HG02885 (cell line): Measurements from ENCODE around the gene TSKU.

Experiments
- ATAC-seq: cut with Tn5 transposase; IDR thresholded peaks from one replicate; pipeline ENCODE4 v1.9.1; 2021; ENCODE audit warnings: mild to moderate bottlenecking; ENCODE audit not compliant: unreplicated experiment, poor library complexity

TSKU gene

DNA sequence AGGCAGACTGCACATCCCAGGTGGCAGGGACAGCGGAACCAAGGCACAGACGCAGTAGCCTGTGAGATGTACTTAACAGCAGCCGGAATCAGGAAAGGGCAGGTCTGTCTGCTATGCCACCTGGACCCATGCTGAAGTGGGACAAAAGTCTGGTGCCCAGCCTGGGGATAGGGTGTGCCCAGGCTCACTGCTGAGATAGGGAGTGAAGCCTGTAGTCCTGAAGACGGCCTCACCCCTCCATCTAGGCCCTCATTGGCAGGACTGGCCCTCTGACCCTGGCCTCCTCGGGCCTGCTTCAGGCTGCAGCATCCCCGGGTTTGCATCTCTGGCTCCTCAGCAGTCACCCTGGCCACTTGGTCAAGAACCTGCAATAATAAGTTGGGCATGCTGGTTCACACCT, 32.4 kb upstream of the TSKU start:
- ATAC-seq: no peak

DNA sequence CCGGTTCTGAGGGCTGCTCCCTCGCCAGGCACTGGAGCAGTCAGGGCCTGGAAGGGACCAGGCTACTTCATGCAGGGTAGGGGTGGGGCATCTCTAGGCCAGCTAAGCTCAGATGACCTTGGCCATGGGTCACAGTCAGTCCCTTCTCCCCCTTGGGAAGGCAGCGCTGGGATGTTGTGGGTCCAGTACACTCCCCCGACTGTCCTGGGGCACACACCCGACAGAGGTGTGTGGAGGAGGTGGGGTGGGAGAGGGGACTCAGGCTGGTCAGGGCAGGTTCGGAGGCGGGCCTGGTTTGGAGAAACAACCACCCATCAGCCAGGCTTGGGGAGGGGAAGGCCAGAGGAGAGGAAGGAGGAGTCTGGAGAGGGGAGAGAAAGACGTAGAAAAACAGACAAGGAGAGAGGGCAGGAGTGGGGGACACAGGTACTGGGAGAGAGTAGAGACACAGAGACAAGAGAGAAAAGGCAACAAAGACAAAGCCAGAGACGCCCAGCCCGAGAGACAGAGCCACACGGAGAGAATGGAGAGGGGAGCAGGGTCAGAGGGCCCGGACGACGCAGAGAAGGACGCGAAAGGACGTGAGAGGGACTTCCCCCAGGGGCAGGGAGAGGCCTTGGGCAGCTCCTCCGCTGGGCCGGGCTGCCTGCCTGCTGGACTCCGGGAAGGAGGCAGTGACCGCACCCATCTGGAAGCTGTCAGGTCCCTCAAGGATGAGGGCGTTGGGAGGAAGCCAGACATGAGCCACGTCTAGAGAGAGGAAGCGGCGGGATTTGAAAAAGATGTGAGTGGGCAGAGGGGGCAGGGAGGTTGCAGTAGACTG, 30.6 kb upstream of the TSKU start:
- ATAC-seq: no peak

DNA sequence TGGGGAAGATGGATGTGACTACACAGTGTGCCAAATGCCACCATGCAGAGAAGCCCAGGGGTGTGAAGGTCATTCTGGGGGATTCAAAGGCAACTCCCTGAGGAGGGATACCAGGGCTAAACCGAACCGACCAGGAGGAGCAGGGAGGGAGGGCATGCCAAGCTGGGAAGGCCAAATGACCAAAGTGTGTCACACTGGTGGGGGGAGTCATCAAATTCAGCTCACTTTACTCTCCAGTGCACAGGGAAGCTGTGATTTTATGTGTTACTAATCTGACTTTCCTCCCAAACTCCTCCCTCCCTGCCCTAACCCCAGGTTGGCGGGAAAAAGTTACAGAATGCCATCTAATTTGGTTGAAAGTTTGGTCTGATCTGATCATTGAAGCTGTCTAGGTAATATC, 29.7 kb upstream of the TSKU start:
- ATAC-seq: no peak

DNA sequence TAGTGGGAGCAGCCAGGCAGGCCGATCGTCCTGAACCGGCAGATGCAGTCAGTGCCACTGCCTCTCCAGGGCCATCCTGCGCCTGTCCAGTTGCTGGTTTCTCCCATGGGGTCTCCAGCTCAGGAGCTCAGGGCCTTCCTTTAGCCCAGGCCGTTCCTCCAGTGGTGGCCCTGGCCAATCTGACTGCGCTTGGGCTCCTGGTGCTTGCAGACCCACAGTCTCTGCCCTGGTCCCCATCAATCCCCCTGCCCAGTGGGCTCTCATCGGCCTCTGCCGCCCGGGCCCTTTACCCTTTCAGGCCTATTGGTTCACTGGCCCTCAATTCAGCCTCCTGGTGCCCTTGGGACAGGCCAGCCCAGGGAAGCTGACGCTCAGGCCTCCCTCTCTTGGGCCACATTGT, 29.2 kb upstream of the TSKU start:
- ATAC-seq: no peak

DNA sequence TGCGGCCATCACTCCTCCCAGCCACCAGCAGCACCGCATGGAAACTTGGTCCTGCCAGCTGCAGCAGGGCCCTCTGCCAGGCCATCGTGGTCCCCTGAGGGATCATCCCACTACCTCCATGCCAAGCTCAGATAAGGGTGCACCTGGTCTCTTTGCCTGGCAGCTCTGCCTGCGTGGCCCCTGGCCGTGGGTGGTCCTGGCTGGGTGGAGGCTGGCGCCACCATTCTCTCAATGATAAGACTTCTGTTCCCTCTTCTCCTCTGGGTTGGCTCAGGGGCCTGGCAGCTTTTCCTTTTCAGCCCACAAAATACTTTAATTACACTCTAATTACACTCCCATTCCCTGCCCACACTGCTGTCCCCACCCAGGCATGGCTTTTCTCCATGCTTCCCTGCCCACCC, 26.8 kb upstream of the TSKU start:
- no peak for ATAC-seq

DNA sequence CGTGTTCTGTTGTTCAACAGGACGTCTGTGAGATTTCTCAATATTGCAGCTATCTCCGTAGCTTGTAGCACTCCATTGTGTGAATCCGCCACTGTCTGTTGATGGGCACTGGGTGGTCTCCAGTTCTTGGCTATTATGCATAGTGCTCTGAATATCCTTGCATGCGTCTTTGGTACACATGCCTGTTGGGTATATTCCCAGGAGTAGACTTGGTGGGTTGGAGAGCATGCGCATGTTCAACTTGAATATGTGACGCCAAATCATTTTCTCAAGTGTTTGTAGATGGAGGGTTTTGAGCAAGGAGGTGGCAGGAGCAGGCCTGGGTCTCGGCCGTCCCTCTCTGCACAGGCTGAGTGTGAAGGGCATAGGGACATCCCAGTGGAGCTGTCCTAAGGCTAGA, 24.8 kb upstream of the TSKU start:
- ATAC-seq: no peak

DNA sequence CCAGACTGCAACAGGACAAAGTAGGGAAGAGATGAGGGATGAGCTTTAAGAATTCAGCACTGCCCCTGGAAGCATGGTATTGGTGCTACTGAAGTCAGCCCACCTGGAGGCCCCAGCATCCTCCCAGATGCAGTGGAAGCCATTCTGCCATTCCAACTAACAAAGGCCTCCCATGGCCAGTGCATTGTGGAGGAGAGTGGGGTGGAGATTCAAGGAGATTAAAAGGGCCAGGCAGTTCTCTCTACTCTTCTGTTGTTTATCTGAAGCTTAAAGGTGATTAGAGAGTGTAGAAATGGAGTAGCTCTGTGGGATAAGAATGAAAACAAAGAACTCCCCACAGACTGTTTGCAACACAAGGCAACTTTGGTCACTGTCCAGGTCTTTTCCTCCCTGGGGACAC, 24.1 kb upstream of the TSKU start:
- ATAC-seq: no peak

DNA sequence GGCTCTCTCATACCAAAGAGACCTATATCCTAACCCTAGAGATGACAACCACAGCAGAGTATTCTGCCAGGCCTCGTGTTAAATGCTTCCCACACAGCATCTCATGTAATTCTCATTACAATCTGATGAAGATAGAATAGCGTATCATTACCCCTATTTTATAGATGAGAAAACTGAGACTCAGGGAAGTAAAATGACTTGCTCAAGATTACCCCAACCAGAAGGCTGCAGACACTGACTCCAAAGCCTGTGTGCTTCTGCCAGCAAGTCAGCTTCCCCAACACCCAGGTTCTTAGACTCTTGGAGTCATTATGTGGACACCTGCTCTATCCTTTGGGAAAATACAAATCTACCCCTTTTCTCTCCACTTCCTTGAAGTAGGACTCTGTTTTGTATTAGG, 23.6 kb upstream of the TSKU start:
- ATAC-seq: no peak

DNA sequence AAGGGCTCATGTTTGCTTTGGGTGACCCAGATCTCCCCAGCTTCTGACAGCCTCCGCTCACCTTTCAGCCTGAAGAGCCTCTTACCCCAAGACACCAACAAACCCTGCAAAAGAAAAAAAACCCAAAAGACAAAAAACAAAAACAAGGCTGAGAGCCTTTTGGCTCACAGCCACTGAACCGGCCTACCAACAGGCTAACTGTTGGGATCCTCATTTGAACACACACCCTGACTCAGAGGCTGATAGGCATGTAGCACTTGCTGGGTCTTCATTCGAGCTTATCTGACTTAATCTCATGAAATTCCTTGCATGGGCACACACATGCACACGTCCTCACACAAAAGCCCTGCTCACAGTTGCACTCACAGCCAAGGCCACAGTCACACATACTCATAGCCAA, 22.9 kb upstream of the TSKU start:
- no peak for ATAC-seq

DNA sequence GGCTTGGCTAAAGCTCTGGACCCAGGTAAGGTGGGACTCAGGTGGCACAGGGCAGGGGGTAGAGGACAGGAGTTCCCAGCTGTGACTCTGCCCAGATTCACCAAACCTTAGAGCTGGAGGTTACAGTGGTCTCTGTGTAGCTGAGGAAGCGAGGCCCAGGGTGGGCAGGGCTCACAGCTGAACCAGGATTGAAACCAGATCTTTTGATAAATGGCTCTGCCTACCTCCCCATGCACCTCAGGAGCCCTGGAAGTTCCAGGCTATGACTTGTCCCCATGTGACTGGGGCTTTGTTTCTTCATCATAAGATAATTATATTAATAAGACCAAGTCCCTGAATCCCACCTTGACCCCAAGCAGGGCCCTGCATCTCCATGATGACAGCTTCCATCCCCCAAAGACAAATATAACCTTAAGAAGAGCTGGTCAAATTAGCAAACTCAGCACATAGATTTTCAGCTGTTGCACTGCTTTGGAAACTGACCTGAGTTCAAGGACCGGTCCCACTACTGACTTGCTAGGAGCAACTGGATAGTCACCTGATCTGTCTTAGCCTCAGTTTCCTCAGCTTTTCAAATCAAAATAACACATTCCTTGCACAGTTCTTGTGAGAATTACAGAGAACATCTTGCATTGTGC, 21.3 kb upstream of the TSKU start:
- ATAC-seq: no peak

DNA sequence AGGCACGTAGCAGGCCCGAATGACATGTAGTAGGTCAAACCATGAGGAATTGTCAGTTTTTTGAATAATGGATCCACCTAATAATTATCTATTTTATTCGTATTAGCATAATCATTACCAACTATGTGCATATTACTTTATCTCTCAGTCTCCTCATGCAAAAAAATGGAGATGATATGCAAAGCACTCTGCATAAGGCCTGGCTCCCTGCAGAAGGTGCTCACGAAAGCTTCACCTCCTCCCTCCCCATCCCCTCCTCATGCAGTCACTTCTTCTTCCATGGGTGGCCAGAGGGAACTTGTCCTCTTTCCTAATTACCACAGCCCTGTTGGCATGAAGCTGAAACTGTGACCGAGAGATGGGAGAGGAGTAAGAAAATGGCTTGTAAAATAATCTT, 20.8 kb upstream of the TSKU start:
- no peak for ATAC-seq

DNA sequence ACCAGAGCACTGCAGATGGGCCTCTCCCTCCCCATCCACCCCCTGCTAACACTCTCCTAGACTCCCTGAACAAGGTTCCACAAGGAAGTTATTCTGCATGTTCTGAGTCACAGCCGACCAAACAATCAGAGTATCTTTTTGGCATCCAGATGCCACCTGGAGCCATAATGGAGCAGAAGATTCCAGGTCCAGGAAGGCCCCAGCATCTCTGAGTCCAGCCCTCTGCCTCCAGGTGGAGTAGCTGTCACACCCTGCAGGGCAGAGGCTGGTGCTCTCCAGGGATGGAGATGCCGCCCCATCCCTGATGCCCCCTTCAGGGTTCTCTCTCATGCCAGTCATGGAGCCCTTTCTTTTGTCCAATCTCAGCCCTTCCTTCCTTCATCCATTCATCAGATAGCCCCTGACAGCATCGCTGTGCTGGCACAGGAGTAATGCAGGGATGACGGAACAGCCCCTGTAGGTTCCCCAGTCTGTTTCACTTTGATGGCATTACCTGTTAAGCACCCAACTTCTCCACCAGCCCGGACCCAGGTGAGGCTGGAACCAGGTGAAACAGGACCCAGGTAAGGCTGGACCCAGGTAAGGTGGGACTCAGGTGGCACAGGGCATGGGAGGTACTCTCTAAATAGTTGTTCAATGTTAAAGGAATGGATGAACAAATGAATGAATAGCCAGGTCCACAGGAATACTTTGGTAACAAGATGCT, 20.1 kb upstream of the TSKU start:
- no peak for ATAC-seq

DNA sequence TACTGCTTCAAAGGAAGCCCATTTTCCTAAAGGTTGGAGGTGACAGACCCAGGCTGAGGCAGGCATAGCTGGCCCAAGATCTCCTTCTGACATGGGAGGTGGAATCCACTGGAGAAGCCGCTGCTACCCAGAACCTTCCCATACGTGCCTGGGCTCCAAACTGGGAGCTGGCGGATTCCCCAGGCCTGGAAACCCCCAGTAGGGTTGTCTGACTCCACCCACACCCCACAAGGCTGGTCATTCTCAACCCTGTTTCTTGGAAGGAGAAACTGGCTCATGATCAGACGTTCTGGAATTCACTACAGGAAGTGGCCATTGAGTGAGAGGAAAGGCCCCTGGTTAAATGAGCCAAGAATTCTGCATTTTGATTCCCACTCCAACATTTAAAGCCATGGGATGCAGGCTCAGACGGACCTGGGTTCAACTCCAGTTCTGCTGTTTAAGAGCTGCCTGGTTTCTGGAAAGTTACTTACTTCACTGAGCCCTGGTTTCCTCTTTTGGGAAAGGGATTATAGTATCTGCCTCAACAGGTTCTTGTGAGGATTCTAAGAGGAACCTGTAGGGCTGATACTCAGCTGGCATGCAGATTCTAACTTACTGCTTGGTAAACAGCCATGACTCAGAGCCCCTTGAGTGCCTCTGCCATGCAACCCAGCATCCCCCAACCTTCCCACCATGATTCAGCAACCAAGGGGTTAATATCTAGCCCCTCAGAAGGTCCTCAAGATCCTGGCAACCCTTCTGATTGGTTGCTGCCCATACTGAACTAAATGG, 19.4 kb upstream of the TSKU start:
- no peak for ATAC-seq

DNA sequence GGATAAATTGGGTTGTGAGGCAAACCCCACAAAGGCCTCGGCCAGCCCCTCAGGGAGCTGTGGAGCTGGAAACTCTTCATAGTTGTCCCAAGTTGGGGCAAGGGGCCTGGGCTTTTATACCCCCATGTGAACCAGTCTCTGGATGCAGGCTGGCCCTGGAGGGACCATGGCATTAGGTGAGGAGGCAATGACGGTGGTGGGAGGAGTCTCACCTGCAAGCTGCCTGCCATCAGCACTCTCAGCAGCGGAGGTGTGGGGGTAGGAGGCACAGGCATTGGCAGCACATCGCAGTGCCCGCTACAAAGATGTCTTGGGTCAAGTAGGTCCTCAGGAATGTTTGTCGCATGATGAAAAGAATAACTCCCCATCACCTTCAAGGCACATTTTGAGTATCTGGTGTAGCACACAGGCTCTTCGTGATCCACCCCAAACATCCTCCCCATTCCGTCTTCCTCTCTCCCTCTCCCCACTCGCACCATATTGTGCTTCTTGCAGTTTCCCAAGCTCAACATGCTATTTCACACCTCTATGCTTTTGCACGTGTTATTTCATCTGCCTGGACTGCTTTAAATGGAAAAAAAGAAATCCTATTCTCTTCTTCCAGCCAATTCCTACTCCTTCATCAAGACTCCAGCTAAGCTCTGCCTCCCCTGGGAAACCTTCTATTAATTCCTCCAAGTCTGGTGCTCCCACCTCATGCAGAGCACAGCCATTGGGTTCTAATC, 18.1 kb upstream of the TSKU start:
- ATAC-seq: no peak

DNA sequence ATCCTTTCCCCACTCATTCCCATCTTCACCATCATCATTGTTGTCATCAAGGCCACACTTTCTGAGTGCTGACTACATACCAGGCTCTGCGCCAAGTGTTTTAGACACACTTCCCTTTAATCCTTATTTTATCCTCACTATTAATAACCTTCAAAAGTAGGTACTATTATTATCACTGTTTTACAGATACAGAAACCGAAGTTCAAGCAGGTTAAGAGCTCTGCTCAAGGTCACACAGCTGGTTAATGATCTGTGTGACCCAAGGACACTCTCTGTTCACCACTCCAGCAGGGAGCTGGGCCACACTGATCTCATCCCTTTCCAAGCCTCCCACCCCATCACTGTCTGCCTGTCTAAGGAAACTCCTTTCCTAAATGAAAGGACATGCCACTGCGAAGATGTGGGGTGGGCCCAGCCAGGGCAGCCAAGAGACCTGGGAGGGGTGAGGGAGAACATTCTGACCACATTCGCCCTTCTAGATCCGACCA, 17.2 kb upstream of the TSKU start:
- no peak for ATAC-seq

DNA sequence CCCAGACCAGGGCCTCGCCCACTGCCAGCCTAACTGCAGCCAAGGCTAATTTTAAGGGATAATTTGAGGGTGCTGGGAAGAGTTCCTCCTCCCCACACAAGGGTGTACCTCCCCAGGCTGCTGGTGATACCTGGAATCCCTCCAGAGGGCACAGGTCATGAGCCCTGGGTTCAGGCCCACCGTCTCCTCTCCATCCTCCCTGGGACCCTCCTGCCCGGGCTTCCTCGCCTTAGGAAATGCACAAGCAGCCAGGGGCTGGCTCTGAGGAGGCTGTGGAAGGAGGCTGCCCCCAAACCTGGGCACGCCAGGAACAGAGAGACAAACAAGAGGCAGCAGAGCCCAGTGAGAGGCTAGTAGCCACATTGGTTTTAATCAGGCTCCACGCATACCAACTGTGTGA, 16.6 kb upstream of the TSKU start:
- ATAC-seq: no peak

DNA sequence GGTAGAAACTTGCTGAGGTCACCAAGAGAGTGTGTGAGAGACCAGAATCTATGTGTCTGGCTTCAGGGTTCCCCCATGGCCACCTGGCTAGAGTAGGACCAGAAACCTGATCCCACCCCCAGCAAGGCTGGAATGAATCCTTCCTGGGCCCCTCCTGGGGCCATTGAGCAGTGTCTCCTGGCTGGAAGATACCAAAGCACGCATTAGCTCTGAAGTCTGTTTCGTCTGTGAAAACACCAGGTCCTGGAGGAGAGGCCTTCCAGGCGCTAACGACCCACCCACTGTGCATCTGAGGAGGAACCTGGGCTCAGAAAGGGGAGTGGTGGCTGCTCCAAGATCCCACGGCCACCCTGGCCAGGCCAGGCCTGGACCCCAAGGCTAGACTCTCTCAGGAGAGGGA, 15.5 kb upstream of the TSKU start:
- ATAC-seq: no peak

DNA sequence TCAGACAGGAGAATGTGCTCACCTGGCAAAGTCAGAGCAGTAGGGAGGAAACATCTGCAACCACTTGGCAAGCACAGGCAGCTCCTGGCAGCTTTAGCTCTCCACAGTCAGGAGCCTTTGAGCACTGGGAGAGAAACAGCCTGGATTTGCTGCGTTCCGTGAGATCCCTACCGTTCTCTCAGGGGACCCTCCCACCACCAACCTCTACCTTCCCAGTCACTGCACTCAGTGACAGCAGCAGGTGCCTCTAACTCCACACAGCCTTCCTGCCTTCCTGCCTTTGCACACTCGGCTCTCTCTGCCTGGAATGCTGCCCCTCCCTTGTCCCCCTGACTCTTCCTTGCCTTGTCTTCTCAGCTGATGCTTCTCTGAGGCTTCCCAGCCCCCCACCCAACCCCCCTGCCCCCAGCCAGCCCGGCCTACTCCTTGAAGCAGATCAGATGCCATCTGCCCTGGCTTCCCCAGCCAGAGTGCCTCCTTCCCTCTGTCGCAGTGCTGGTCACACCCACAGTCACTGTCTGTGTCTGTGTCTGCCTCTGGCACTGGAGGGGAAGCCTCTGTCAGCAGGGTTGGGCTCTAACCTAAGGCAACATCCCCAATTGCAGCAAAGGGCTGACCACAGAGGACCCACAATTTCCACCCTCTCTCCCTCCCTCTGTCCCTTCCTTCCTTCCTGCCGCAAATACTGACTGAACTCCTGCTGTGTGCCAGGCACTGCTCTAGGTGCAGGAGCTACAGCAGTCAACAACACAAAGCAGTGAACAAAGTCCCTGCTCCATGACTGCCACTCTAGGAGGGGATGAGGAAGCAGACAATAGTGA, 14.9 kb upstream of the TSKU start:
- ATAC-seq: no peak

DNA sequence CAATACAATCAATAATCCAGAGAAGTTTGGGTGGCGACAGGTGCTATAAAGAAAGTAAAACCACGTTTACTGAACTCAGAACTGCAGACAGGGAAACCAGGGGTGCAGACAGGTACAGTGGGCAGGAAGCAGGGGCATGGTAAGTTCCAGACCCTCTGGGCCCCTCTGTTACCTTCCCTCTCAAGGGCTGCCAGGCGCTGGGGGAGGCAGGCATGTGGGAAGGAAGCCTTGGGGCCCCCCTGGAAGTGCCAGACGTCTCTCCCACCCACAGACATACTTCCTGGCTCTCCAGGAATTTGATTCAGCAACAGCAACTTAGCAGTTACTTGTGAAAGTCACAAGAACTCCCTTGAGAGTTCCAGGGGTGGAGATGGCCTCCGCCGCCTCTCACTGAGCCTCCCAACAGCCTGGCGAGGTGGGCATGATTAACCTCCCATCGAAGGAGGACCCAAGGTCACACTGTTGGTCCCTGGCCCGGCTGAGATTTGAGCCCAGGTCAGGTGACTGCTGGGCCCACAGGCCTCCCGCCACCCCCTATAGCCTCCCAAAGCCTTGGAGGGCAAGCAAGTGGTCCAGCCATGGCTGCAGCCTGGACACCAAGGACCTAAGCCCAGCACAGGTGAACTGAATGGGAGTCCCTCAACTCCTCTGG, 14.1 kb upstream of the TSKU start:
- ATAC-seq: no peak
